ENCODE results near the gene DCPS.

The DCPS gene

DNA sequence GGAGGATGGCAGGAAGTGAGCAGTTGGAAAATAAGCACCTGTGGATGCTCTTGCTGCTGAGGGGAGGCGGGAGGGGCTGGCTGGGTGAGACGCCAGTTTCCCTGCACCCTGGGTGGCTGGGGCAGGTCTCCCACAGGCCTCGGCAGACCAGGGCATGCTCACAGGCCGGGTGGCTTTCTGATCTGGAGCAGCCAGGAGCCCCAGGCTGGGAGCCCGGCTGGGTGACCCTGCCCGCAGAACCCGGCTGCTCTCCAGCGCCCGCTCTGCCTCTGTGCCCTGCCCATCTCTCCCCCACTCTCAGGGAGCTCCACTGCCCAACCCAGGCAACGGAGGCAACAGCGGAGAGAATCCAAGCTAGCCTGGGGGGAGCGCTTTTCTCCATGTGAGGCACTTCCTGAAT is 24.6 kb downstream of the DCPS start:
- no peak for DNase-seq (ENCODE audit: low read depth)

DNA sequence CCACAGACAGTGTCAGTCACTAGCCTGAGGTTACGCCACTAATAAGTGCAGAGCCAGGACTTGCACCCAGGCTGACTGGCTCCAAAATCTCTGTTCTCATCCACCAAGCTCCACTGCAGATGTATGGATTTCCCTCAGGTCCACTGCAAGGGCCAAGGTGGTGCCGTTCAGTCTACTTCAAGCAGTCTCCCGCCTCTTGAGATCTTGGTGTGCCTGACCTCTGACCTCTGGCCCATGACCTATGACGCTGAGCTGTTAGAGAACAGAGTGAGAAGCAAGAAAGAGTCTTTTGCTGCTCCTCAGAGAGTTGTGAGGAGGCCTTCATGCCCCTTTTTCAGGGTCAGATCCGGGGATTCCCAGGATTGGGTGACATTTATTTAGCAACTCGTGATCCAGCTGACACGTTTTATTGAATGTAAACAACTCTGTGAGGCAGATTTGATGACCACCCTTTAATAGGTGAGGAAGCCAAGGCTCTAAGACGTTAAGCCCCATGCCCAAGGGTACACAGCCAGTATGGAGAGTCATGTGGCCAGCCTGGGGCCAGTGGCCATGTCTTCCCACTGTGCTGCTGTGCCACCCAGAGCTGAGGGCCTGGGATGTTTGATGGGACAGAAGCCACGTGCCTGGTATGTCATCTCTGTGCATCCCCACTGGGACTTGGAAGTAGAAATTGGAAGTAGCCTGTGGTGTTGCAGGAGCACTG is 25.2 kb downstream of the DCPS start:
- DNase-seq (ENCODE audit: low read depth), result no peak

DNA sequence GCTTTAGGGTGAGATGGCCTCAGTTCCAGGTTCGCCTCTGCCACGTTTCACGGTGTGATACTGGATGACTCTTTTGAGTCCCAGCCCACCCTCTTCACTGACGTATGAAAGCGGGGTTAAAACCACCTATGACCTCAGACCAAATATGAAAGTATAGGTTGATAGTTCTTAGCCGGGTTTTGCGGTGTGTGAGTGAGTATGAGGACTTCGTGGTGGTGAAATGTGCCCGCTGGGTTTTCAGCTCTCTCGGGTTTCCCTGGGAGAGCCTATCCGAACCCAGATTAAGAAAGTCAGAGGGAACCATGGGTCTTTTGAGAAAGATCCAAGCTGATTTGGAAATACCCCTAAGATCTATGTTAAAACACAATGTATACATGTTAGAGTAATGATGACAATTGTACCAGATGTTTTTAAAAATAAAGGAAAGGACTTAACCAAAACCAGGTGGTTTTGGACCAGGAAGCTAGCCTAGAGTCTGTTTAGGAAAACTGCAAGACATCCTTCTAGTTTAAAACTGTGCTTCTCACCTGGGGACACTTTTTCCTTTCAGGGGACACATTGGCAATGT is 25.9 kb downstream of the DCPS start:
- peak; percentile 15 for DNase-seq (ENCODE audit: low read depth)

DNA sequence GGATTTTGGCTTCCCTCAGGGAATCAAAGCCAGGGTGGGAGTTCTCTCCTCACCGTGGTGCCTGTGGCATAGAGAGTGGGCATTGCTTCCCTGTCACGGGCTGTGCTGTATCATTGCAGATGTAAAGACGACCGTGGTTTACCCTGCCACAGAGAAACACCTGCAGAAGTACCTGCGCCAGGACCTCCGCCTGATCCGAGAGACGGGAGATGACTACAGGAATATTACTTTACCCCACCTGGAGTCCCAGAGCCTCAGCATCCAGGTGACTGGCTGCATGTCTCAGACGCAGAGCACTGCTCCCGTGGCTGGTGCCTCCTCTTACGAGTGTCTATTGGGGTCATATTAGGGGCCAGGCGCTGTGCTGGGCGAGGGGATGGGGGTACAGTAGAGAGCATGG is 27.4 kb downstream of the DCPS start:
- DNase-seq (ENCODE audit: low read depth), result no peak

DNA sequence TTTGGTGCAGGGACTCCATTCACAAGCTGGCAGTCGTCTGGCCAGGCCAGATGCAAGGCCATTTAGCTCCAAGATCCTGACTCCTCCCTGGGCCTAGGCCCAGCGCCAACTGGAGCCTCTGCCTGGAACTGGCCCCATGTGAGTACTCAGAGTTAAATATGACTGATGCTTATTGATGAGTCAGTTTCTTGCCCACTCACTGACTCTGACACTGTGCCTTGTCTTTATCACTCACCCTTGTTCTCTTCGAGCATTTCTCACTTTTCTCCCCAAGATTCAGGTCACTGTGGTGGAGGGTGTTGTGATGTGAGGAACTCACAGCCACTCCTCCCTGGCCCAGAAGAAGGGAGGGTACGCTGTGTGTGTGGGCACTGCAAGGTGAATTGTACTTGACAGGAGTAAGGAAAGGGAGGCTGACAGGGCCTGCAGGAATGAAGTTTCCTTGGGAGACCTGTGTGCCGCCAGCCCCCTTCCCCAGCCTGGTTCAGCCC is 28.4 kb downstream of the DCPS start:
- DNase-seq (ENCODE audit: low read depth), result peak; percentile 24

DNA sequence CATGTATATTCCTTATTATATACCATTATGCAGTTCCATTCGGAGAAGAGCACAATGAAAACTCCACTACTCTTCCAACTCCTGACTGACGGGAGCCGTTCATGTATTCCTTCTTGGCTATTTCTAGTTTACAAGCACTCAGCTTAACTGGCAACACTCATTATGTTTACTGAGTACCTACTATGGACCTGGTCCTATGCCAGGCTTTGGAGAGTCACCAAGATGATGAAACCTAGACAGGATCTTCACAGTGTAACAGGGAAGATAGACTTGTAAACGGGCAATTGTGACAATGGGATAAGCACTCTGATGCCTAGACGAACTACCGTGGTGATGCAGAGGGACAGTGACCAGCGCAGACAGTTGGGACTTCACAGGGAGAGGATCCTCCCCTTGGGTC is 29.3 kb downstream of the DCPS start:
- no peak for DNase-seq (ENCODE audit: low read depth)

DNA sequence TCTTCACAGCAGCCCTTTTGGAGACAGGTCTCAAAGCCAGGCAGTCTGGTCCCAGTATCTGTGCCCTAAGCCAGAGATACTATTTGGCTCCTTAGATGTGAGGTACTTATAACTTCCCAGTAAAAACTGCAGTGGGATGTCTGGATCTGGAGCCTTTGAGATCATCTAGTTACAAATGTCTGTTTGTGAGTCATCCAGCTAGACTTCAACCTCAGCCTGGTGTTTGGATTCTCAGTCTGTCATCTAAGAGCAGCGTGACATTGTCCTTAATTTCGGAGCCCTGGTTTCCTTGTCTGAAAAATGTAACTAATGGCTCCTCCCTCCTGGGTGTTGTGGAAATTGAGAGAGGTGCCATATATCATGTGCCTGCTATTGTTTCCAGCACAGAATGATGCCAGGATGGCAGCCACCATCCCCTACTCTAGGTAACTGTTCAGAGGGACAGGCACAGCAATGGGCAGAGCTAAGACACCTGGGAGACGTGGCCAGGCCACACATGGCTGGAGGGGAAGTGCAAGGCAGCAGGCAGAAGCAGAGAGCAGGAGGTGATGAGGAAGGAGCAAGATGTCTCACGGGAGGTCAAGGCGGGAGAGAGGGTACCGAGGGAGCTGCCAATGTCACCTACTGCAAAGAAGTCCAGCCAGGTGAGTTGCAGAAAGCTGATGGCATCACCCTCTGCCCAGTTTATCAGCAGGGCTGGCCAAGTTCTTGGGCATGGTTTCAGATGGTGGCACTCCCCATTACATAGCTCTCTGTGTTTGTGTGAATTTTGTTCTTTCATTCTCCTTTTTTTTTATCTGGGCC is 31.0 kb downstream of the DCPS start:
- DNase-seq (ENCODE audit: low read depth), result no peak

DNA sequence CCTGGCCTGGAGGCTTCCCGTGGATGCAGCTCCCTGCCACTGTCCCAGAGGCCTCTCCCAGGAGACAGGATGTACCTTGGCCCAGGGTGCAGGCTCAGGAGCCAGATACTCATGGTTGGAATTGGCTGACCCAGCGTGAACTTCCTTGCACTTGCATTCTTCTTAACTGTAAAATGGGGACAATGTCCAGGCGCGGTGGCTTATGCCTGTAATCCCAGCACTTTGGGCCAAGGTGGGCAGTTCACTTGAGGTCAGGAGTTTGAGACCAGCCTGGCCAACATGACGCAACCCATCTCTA is 31.6 kb downstream of the DCPS start:
- no peak for DNase-seq (ENCODE audit: low read depth)

DNA sequence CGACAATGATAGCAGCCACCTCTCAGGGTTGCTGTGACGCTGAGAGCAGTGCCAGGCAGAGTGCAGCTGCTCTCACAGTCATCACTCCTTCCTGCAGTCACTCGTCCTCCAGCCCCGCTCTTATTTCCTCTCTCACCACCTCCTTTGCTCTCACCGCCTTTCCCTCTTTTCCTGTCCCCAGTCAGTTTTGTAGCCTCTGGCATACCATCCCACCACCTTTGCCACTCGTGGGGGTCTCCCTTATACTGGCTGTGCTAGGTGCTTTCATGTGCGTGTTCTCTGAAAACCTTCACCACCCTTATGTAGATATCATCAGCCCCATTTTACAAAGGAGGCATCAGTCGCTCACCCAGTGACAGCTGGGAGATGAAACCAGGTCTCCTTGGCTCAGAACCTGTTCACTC is 32.3 kb downstream of the DCPS start:
- DNase-seq (ENCODE audit: low read depth), result no peak

DNA sequence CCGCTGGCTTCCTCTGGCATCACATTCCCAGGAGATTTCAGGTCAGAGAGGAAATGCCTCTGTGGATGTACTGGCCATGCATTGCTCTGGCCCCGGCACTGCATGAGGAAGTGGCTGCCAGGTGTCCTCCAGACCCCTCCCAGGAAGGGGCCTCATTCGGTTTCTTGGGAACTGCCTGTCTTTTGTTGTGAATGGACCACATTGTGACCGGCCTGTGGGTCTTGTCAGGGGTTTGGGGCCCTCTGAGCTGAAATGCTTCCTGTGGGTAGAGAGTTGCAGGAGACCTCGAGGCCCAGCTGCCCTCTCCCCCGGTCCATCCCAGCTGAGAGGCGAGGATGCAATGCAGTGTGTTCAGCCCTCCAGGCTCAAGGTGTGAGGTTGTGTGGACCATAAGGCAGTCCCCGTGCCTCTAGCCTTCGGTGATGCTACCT is 32.8 kb downstream of the DCPS start:
- no peak for DNase-seq (ENCODE audit: low read depth)

DNA sequence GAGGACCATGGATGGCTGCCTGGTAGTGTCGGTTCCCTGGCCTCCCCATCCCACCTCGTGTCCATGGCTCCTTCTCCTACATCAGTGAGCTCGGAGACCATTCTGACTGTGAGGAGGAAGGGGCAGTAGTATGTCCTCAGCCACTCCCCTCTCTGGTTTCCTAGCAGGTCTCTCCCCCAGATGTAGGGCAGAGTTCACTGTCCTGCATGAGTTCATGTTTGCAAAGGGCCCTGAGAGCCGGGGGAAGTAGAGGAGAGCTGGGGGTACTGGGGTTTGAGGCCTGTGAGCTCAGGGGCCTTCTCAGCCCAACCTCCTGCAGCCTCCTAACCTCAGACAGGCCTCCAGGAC is 33.2 kb downstream of the DCPS start:
- no peak for DNase-seq (ENCODE audit: low read depth)

DNA sequence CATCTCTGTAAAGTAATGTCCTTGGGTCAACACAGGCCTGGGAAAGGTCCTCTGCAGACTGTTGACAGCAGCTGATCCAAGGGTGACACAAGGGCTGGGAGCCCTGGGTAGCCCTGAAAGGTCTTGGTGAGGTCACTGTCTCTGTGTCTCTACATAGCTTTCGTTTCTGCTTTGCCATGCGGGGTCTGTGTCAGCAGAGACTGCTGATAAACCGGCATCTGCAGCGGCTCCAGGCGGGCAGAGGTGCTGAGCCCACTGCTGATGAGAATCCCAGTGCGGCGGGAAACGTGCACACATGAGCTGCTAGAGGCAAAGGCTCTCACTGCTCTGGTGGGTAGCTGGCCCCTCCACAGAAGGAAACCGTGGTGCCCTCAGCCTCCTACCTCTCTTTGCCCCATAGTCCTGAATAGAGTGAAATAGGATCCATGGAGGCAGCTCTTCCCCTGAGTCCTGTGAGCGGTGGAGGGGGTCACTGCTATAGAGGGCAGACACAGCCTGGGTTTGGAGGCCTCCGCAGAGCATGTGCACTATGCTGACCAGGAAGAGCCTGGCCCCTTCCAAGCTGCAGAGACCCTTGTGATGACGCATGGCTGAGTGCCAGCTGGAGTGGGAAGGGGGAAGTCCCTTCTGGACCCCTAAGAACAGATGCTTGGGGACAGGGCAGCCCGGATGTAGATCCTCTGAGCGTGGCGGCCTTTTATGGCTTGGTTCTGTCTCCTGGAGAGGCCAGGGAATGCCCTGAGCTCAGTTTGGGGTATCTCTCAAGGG is 33.8 kb downstream of the DCPS start:
- DNase-seq (ENCODE audit: low read depth), result no peak

DNA sequence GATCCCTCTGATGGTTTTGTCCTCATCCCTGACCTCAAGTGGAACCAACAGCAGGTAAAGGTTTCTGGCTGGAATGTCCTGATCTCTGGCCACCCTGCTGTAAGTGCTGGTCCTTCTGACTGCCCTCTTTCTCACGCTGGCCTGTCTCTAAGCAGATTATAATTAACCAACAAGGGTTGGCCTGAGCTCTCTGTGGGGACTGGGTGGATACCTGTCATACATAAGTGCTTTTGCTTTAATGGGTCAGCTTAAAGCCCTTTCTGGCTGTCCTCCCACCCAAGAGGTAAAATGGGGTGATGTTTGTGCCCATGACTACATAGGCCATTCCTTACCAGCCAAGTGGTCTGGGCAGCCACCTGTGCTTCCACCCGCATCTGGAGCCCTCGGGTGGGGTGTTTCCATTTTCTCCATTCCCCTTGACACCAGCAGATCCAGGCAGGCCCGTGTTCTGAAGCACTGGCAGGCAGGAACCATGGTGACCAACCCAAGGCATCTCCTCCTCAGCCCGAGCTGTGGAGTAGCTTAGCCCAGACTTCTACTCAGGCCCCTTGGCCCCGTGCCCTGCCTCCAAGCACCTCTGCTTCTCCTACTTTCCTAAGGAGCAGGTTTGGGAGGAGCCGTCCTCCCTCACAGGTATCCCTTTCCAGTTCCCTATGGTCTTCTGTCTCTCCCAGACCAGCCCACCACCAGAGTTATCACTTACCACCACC is 34.6 kb downstream of the DCPS start:
- DNase-seq (ENCODE audit: low read depth), result no peak

DNA sequence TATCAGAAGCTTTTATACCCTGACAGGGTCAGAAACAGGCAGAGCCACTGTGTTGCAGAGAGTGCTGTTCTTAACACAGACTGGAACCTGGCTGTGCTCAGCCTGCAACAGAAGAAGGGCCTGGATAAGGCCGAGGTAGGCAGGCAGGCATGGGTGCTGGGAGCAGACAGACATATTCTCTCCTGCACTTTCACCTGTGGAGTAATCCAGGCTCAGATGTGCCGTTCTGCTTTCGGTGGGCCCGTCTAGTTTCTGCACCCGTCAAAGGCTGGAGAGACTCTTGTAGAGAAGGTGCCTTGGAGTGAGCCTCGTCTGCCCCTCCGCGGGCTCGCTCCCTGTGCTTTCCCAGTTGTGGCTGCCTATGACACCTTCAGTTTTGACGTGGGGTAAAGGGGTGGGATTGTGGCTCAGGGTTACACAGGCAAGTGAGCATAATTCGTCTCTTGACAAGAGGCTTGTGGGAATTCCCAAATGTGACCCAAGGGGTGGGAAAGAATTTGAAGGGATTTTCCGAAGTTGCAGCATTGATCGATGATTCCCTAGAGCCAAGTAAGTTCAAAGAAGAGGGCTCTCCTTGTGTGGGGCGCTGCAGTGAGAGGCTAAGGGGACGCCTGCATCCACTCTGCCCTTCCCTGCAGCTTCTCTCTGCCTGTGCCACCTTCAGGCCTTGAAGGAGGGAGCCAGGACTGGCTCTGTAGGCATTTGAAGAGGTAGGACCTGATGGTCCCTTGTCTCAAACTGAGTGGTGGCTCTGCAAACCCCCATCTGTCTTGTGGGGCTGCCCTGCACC is 35.4 kb downstream of the DCPS start:
- DNase-seq (ENCODE audit: low read depth), result no peak

DNA sequence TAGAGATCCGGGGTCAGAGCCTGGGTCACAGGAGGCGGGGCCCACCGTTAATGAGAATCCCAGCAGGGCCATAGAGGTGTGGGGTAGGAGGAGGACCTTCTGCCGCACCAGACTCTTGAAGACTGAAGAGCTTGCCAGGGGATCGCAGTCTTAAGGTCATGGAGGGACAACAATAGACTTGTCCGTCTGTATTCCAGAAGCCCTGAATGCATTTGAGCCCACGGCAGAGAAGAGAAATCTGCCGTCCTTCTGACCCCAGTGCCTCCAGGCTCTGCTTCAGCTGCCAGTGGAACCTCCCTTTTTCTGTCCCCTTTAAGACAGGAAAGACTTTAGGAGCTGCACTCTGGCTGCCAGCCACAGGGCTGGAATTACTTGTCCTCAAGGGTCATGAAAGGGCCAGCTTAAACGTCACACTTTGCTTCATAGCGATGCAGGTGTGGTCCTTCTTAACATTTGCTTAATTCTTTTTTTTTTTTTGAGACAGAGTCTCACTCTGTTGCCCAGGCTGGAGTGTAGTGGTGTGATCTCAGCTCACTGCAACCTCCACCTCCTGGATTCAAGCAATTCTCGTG is 36.1 kb downstream of the DCPS start:
- no peak for DNase-seq (ENCODE audit: low read depth)

DNA sequence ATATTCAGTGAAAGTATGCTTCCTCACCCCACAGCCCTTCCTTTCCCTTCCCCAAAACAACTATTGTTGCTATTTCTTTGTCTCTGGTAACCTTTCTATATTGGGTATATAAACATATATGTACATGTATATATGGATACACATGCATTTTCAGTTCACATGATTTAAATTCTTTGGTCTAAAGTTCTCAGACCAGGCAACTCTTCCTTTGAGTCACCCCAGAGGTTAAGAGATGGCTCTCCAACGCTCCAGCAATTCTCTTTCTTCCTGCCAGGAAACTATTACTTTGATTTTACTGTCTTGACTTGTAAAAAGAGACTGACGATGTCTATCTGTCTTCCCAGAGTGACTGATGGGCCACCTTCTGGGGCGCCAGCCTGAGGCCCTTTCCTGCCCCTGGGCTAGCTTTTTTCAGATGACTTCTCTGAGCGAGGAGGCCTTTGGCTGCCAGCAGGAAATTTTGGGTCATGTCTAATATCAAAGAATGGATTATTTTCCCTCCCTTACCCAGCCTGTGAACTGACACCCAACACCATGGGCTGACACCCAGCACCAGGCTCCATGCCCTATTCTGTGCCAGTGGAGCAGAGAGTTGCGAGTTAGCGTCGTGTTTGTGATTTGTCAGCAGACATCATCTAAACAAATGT is 37.2 kb downstream of the DCPS start:
- no peak for DNase-seq (ENCODE audit: low read depth)

DNA sequence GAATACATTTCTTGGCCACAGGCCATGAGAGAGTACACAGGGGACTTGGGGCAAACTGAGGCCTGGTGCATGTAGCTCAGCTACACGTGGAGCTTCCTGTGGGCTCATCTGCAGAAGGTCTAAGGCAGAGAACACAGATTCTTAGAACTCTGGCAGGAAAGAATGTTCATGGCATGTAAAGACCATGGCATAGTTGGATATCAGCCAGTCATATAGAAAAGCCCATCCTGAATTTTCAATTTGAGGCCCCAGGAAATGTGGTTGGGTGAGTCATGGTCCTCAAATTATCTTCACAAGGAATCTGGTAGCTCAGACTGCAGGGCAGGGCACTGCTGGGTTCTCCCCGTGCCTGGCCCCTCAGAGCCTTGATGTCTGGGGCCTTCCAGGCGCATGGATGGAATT is 37.9 kb downstream of the DCPS start:
- DNase-seq (ENCODE audit: low read depth), result no peak

DNA sequence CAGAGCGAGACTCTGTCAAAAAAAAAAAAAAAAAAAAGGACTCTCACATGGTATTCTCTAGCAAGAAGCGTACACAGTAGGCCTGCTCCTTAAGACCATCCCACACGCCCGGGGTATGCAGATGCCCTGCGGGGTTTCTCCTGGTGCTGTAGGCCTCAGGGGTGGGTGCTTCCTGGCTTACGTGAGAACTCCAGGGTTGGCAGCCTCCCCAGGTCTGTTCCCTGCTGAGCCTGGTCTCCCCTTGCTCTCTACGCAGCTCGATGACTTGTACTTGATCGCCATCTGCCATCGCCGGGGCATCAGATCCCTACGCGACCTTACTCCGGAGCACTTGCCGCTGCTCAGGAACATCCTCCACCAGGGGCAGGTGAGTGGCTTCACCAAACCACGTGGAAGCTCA is 39.2 kb downstream of the DCPS start:
- no peak for DNase-seq (ENCODE audit: low read depth)

DNA sequence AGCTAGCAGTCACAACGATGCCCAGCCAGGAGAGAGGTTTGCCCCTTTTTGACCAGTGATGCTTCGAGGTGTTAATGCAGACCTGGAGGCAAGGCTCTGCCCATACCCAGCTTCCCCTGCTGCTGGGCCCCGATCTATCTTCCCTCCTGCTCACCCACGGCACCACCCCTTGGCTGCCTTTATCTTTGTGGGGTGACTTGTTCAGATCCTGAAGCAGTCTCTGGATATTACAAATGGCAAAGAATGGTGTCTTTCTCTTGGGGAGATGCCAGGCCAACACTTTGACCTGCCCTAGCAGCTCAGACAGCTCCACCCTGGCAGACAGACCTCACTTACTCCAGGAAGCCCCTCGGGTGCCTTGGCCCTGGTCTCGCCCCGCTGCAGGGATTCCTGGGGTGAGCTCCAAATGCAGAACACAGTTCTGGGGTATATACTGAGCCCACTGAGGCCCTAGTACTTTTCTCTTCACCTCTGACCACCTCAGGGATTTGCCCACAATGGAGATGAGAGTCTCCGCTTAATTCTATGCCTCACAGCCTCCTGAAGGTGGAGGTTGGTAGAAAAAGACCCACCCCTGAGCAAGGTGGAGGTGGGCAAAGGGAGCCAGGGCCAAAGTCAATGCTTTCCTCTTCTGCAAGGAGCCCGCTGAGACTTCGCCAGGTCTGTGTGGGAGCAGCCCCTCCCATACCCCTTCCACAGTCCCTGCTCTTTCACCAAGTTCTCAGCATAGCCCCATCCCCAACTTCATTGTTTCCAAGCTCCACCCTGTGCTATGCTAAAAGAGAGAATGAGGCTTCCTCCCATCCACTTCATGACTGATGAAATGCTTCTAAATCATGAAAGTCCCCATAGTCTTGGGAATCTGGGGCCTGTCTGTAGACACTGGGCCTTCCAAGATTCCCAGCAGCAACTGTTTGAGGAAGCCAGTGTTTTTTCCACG is 40.6 kb downstream of the DCPS start:
- no peak for DNase-seq (ENCODE audit: low read depth)
